Measurements from ENCODE around the gene PIGH. TPM values are rescaled to one million over a fixed set of nuclear protein-coding genes. Genes with fewer than 3 reads are reported as not detected.

PIGH gene
- total and polyA plus RNA-seq, 10 of the 15 experiments (the other 5 are each of a cell fraction or from before 2014, with no cell fraction given) = 15.5 to 46.6 (median 22.3) TPM

DNA sequence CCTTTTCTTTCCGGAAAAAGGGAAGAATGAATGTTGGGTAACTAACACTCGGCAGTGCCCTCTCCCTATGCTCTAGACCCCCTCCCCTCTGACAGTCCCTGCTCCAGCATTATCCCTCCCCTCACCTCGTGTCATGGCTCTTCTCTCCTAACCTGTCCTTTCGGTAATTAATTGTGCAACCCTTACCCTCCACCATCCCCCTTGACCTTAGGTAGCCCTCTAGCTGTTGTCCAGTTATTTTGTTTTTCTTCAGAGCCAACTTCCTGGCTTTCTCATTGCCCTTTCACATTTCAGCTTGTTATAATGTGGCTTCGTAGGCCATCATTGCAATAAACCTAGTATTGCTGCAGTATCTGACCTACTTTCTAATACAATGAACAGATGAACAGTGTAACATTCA lies 30.9 kb upstream of the PIGH start:
- H3K9me3 ChIP-seq (replicated peaks; ENCODE audit: control insufficient read depth, insufficient read depth, low read length) = no peaks in the 10 kb centered on the region
- H3K79me2 ChIP-seq (ENCODE audit: control insufficient read depth, insufficient read depth, low read length) = no peaks in the 10 kb centered on the region
- DNase-seq (ENCODE audit: low read depth, low spot score) = no peak
- CTCF ChIA-PET = interaction anchor here (0.8 to 1.6 kb wide), 3 partner anchors 21 to 77 kb away, joined by 3 to 6 read pairs (median 3); no protein-coding TSS in a partner anchor
- in situ Hi-C loops (cut with MboI) = no loop called here
- no peaks in the 10 kb centered on the region for H3K36me3 ChIP-seq (ENCODE audit: control insufficient read depth in 2 of 2, insufficient read depth in 2 of 2, low read length in 1 of 2)
- no peak overlapping the region for H3K4me2 ChIP-seq (ENCODE audit: control insufficient read depth, insufficient read depth)
- intact Hi-C loops (cut with micrococcal nuclease; ENCODE audit: unreplicated experiment) = no loop called here
- whole genome bisulfite sequencing (ENCODE audit: insufficient coverage, insufficient replicate concordance, low lambda C conversion rate, missing lambda C conversion rate) = 38% methylated on average over 5 of the region's 5 CpGs
- no peak for TF ChIP-seq NR2C1 (IDR thresholded peaks at IDR 0.05)
- TF ChIP-seq KAT2A (conservative IDR thresholded peaks at IDR 0.05; ENCODE audit: control insufficient read depth, low read depth, low read length) = no peak
- TF ChIP-seq, protein P1, sequence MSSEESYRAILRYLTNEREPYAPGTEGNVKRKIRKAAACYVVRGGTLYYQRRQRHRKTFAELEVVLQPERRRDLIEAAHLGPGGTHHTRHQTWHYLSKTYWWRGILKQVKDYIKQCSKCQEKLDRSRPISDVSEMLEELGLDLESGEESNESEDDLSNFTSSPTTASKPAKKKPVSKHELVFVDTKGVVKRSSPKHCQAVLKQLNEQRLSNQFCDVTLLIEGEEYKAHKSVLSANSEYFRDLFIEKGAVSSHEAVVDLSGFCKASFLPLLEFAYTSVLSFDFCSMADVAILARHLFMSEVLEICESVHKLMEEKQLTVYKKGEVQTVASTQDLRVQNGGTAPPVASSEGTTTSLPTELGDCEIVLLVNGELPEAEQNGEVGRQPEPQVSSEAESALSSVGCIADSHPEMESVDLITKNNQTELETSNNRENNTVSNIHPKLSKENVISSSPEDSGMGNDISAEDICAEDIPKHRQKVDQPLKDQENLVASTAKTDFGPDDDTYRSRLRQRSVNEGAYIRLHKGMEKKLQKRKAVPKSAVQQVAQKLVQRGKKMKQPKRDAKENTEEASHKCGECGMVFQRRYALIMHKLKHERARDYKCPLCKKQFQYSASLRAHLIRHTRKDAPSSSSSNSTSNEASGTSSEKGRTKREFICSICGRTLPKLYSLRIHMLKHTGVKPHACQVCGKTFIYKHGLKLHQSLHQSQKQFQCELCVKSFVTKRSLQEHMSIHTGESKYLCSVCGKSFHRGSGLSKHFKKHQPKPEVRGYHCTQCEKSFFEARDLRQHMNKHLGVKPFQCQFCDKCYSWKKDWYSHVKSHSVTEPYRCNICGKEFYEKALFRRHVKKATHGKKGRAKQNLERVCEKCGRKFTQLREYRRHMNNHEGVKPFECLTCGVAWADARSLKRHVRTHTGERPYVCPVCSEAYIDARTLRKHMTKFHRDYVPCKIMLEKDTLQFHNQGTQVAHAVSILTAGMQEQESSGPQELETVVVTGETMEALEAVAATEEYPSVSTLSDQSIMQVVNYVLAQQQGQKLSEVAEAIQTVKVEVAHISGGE (CRISPR knock-in tag; IDR thresholded peaks at IDR 0.05) = no peak
- H3K9ac ChIP-seq (ENCODE audit: control insufficient read depth, insufficient read depth, low read length) = no peak overlapping the region
- RAD21 ChIA-PET (ENCODE audit: unreplicated experiment) = interaction anchor here (0.5 kb wide), 1 partner anchor 200 kb away, joined by 3 read pairs; no protein-coding TSS in a partner anchor
- no peaks in the 10 kb centered on the region for H3K4me1 ChIP-seq (ENCODE audit: control insufficient read depth, insufficient read depth, low read length)
- H3K27me3 ChIP-seq (replicated peaks in 1 of 2; ENCODE audit: control insufficient read depth in 2 of 2, insufficient read depth in 2 of 2, low read length in 1 of 2) = no peaks in the 10 kb centered on the region
- FAIRE-seq = no peak
- POLR2A ChIA-PET = interaction anchor here (0.9 kb wide), 1 partner anchor 11 kb away, joined by 5 read pairs; no protein-coding TSS in a partner anchor
- no TSS peak for BruUV-seq (replicated peaks)
- no peak for ATAC-seq
- SMC1A ChIA-PET (ENCODE audit: uncharacterized antibody, unreplicated experiment) = interaction anchor here (1.0 to 1.5 kb wide), 5 partner anchors 10 to 74 kb away, joined by 3 to 7 read pairs (median 3); no protein-coding TSS in a partner anchor
- H3K4me3 ChIP-seq = no peak overlapping the region
- H3K27ac ChIP-seq (ENCODE audit: control insufficient read depth, insufficient read depth) = no peak overlapping the region
- H2AFZ ChIP-seq (ENCODE audit: control insufficient read depth, low read depth, low read length) = no peak overlapping the region
- H4K20me1 ChIP-seq (ENCODE audit: control insufficient read depth, insufficient read depth) = no peaks in the 10 kb centered on the region
